ENCODE data around the gene ODAD3. TPM values are rescaled to one million over a fixed set of nuclear protein-coding genes. Genes with fewer than 3 reads are reported as not detected.
"Not testable (repeated sequence)": the region's sequence is repeated elsewhere in the genome, so short reads cannot be mapped to it uniquely, and the experiment has no call there.

Gene ODAD3
- polyA plus RNA-seq, 6 donors from 2014 or later: 0.21 to 1.2 (median 0.69) TPM

DNA sequence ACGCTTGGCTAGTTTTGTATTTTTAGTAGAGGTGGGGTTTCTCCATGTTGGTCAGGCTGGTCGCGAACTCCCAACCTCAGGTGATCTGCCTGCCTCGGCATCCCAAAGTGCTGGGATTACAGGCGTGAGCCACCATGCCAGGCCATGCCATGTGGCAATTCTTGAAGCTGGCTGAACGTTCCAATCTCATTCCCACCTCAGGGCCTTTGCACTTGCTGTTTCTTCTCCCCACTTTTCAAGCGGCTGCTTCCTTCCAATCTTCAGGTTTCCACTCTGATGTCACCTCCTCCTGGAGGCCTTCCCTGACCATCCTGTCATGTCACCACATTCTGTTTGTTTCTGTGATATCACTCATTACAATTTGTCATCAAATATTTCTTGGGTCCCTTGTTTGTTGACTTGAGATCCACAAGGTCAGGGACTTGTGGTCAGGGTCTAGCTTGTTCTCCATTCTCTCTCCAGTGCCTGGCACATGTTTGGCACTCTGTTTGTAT is 55.0 kb downstream of the ODAD3 start:
- ATAC-seq (ENCODE audit: low read depth in 2 of 2) (no peak), DNase-seq (no peak)
- H3K4me1 Mint-ChIP-seq: peaks cover 37 to 49% (median 48%) of the 10 kb centered on the region in 3 donors
- H3K36me3 Mint-ChIP-seq: no peaks in the 10 kb centered on the region
- peak overlapping the region; percentile 92 to 99 (median 98) for H3K27ac Mint-ChIP-seq
- no peaks in the 10 kb centered on the region for H3K27me3 Mint-ChIP-seq
- H3K4me3 Mint-ChIP-seq: peak overlapping the region; percentile 44 to 99 (median 94)
- peaks cover 0 to 1% (median 0%) of the 10 kb centered on the region in 7 donors for H3K9me3 Mint-ChIP-seq

DNA sequence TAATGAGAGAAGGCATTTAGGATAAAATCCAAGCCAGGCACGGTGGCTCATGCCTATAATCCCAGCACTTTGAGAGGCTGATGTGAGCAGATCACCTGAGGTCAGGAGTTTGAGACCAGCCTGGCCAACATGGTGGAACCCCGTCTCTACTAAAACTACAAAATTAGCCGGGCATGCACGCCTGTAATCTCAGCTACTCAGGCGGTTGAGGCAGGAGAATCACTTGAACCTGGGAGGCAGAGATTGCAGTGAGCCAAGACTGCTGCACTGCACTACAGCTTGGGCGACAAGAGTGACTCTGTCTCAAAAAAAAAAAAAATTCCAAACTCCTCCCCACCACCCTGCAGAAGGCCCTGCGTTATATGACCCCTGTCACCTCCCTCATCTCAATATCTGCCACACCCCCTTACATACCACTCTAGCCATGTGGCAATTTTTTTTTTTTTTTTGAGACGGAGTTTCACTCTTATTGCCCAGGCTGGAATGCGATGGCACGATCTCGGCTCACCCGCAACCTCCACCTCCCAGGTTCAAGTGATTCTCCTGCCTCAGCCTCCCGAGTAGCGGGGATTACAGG is 55.6 kb downstream of the ODAD3 start:
- peak overlapping the region in 2 of 8 donors; percentile 44 to 94 for H3K4me3 Mint-ChIP-seq
- DNase-seq; H3K27ac Mint-ChIP-seq; H3K27me3 Mint-ChIP-seq; ATAC-seq (ENCODE audit: low read depth in 2 of 2); H3K9me3 Mint-ChIP-seq; H3K36me3 Mint-ChIP-seq: not testable (repeated sequence)
- H3K4me1 Mint-ChIP-seq: peaks cover 32 to 44% (median 43%) of the 10 kb centered on the region in 3 donors

DNA sequence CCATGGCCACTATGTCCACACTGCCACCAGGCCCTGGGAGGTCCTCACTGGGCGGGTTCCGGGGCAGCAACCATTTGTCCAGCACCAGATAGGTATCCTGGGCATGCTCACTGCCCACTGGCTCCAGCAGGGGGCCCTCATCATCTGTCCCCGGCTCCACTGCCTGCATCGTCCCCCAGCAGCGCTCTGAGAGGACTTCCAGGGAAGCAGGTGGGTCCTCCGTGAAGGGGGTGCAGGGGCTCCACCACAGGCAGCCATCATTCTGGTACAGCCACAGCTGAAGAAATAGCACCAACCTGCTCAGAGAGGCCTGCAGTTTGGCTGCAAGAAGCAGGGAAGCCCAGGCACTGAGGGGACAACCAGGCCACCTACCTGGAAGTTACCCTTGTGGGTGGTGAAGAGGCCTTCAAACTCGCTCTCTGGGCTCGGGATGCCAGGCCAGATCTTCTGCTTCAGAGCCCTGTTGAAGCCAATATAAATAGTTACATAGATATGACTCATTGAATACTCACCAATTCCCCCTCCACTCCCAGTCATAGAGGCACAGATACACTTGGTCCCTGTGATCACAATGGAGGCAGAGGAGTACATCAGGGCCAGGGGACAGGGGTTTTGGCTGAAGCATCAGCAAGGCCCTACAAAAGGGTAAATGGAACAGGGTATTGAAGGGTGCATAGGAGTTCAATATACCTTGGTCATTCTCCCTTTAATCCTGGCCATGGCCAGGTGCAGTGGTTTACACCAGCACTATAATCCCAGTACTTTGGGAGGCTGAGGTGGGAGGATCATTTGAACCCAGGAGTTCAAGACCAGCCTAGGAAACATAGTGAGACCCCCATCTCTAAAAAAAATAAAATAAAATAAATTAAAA is 56.4 kb downstream of the ODAD3 start:
- H3K9me3 Mint-ChIP-seq: peaks cover 0 to 1% (median 0%) of the 10 kb centered on the region in 7 donors
- no peak for DNase-seq
- no peak overlapping the region for H3K27ac Mint-ChIP-seq
- H3K4me1 Mint-ChIP-seq: peaks cover 32 to 44% (median 41%) of the 10 kb centered on the region in 3 donors
- no peaks in the 10 kb centered on the region for H3K36me3 Mint-ChIP-seq
- ATAC-seq (ENCODE audit: low read depth in 2 of 2): no peak
- H3K4me3 Mint-ChIP-seq: peak overlapping the region in 2 of 8 donors; percentile 19 to 60
- no peaks in the 10 kb centered on the region for H3K27me3 Mint-ChIP-seq

DNA sequence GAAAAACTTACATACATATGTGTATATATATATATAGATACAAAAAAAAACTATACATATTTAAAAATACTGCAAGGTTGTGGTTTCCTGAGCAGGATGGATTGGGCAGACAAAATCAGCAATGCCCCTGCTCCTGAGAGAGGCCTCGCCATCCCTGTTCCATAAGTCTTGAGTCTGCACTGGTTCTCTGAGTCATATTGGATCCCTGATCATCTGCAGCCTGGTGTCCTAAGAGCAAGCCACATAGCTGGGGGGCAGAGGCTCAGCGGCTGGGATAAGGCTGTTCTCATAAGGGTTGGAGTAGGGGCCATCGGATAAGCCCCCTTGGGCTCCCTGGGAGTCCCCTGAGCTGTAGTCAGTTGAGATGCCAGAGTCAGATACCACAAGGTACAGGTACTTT is 57.2 kb downstream of the ODAD3 start:
- no peaks in the 10 kb centered on the region for H3K27me3 Mint-ChIP-seq
- H3K4me1 Mint-ChIP-seq: peaks cover 34 to 39% (median 37%) of the 10 kb centered on the region in 3 donors
- H3K27ac Mint-ChIP-seq: peak overlapping the region in 3 of 6 donors; percentile 34 to 60 (median 59)
- H3K36me3 Mint-ChIP-seq: no peaks in the 10 kb centered on the region
- DNase-seq: no peak
- H3K4me3 Mint-ChIP-seq: no peak overlapping the region
- no peak for ATAC-seq (ENCODE audit: low read depth in 2 of 2)
- H3K9me3 Mint-ChIP-seq: peaks cover 0 to 1% (median 0%) of the 10 kb centered on the region in 7 donors

DNA sequence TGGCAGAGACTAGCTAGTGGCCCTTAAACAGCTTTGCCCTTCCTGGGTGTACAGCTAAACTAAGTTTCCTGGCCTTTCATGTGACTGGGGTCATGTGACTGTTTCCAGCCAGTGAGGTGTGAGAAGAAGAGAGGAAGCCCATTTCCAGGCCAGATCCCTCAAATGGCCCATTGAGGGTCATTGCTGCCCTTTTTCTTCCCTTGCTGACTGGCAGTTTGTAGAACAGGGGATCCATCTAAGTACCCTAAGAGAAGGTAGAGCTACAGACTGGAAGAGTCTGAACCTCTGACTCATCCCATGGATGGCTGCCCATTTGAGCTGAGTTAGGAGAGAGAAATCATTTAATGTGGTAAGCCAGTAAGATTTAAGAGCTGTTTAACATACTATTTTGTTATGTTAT is 57.7 kb downstream of the ODAD3 start:
- Mint-ChIP-seq H3K27me3 (no peaks in the 10 kb centered on the region), H3K4me3 (peak overlapping the region in 5 of 8 donors; percentile 6 to 75 (median 66)), H3K36me3 (no peaks in the 10 kb centered on the region), H3K27ac (peak overlapping the region in 2 of 6 donors; percentile 35 to 65), H3K4me1 (peaks cover 32 to 35% (median 32%) of the 10 kb centered on the region in 3 donors), H3K9me3 (no peaks in the 10 kb centered on the region)
- DNase-seq (no peak), ATAC-seq (ENCODE audit: low read depth in 2 of 2) (no peak)

DNA sequence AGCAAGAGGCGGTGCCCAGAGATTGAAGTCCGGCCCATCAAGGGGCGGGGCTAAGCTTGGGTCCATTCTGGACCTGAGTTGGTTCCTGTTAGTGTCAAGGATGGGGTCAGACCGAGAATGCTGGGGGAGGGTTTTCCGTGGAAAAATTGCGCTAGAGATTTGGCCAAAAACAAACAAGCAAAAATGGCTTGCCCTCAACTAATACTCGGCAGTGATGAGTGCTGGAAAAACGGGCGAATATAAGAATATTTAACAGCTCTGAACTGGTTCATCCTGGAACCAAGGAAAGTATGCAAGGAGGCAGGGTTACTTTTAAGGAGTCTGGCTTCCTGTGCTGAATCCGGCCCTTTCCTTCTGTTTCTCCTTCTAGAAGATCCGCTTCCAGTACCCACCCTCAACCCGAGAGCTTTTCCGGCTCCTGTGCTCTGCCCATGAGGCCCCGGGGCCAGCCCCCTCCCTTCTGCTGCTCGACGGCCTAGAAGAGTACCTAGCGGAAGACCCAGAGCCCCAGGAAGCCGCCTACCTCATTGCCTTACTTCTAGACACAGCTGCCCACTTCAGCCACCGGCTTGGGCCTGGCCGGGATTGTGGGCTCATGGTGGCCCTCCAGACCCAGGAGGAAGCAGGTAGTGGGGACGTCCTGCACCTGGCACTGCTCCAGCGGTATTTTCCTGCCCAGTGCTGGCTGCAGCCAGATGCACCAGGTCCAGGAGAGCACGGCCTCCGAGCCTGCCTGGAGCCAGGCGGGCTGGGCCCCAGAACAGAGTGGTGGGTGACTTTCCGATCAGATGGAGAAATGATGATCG is 59.6 kb downstream of the ODAD3 start:
- H3K27ac Mint-ChIP-seq: no peak overlapping the region
- no peaks in the 10 kb centered on the region for H3K27me3 Mint-ChIP-seq
- H3K4me1 Mint-ChIP-seq: peaks cover 16 to 24% (median 20%) of the 10 kb centered on the region in 3 donors
- no peaks in the 10 kb centered on the region for H3K36me3 Mint-ChIP-seq
- ATAC-seq (ENCODE audit: low read depth in 2 of 2) (peak; percentile 35 to 40), DNase-seq (peak; percentile 65)
- H3K9me3 Mint-ChIP-seq: no peaks in the 10 kb centered on the region
- H3K4me3 Mint-ChIP-seq: no peak overlapping the region

DNA sequence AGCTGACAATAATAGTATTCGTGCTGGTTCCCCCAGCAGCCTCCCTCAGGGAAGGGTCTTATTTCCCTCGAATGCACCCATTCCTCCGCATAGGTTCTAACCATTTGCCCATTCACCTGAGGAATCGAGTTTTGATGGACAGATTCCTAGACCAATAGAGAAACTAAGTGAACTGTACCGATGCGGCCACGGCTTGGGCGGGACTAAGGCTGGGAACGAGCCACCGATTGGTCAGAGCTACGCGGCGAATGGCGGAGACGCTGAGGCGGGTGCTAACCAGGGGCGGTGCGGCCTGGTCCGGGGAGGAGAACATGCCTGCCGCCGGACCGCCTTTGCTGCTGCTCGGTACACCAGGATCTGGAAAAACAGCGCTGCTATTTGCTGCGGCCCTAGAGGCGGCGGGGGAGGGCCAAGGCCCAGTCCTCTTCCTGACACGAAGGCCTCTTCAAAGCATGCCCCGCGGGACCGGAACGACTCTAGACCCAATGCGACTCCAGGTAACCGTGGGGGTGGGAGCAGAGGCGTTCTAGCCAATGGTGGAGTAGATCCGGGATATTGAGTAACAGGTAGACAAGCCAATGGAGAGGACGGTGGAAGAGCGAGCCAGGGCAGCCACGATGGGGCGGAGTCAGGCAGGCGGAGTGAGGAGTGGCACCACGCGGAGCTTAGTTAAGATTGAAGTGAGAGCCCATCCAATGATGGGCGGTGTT is 60.3 kb downstream of the ODAD3 start, which contains the start of gene SWSAP1:
TSS of gene SWSAP1 (plus strand) at position 234 of the 710 bp plus-strand sequence. CDS start at position 249, 15 bp downstream.
- peak within 1 kb of the TSS in 2 of 6 donors; percentile 5 to 38 for H3K27ac Mint-ChIP-seq
- H3K36me3 Mint-ChIP-seq: peaks cover 0 to under 1% of the 10 kb centered on the region in 2 donors
- peak within 1 kb of the TSS in 1 of 8 donors; percentile 2 for H3K4me3 Mint-ChIP-seq
- DNase-seq (peak; percentile 98), ATAC-seq (ENCODE audit: low read depth in 2 of 2) (peak; percentile 85 to 87)
- H3K9me3 Mint-ChIP-seq: no peaks in the 10 kb centered on the region
- peaks cover 11 to 19% (median 14%) of the 10 kb centered on the region in 3 donors for H3K4me1 Mint-ChIP-seq
- H3K27me3 Mint-ChIP-seq: no peaks in the 10 kb centered on the region

DNA sequence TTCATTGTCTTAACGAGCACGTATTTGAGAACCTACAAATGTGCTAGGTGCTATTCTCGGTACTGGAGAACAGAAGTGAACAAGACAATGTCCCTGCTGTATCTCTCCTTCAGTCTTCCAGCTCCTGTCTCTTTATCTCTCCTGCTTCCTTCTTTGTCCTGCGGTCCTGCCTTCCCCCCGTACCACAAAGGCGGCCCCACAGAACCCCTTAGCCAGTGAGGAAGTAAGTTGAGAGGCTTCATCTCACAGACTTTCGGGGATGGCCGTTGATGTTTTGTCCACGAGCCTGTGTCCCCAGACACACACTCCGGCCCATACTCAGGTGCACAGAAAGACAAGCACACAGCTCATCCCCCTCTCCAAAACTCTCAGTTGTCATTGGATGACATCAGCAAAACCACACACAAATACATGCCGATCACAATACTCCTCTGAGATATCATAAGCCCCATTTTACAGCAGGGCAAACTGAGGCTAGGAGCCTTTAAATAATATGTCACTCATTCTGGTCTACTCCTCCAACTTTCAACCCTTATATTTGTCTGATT is 61.0 kb downstream of the ODAD3 start:
- peaks cover 5 to 7% of the 10 kb centered on the region in 2 donors for H3K36me3 Mint-ChIP-seq
- peaks cover 13 to 19% (median 14%) of the 10 kb centered on the region in 3 donors for H3K4me1 Mint-ChIP-seq
- H3K4me3 Mint-ChIP-seq: peak overlapping the region in 1 of 8 donors; percentile 2
- peak overlapping the region in 1 of 6 donors; percentile 38 for H3K27ac Mint-ChIP-seq
- no peaks in the 10 kb centered on the region for H3K27me3 Mint-ChIP-seq
- no peaks in the 10 kb centered on the region for H3K9me3 Mint-ChIP-seq
- no peak for ATAC-seq (ENCODE audit: low read depth in 2 of 2)
- DNase-seq: no peak

DNA sequence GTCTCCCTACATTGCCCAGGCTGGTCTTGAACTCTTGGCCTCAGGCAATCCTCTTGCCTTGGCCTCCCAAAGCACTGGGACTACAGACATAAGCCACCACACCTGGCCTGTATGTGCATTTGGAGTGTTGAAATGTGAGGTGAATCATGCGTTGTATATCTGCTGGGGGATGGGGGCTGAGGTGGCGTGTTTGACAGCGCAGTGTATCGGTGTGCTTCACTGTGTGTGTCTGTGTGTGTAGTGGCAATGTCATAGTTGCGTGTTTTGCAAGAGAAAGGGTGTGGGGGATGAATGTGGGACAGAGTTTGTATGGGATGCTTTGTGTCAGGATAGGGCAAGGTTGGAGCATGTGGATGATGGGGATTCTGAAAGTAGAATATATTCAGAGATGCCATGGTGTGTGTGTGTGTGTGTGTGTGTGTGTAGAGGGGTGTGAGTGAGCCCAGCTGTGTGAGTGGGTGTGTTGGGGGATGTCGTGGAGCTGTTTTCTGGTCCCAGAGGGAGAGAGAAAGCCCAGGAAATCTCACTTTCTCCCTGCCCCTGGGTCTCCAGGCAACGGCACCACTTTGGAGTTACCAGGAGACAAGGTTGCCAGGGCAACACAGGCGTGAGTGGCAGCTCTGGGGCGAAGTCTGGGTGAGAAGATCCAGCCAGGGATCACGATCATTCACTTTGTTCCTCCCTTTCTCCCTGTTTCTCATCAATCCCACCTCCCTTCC is 61.6 kb downstream of the ODAD3 start:
- H3K36me3 Mint-ChIP-seq: peaks cover 7 to 9% of the 10 kb centered on the region in 2 donors
- ATAC-seq (ENCODE audit: low read depth in 2 of 2) (no peak), DNase-seq (no peak)
- H3K27ac Mint-ChIP-seq: peak overlapping the region in 3 of 6 donors; percentile 5 to 67 (median 65)
- H3K27me3 Mint-ChIP-seq: no peaks in the 10 kb centered on the region
- no peaks in the 10 kb centered on the region for H3K9me3 Mint-ChIP-seq
- H3K4me1 Mint-ChIP-seq: peaks cover 13 to 19% (median 14%) of the 10 kb centered on the region in 3 donors
- peak overlapping the region in 4 of 8 donors; percentile 0 to 79 (median 36) for H3K4me3 Mint-ChIP-seq

DNA sequence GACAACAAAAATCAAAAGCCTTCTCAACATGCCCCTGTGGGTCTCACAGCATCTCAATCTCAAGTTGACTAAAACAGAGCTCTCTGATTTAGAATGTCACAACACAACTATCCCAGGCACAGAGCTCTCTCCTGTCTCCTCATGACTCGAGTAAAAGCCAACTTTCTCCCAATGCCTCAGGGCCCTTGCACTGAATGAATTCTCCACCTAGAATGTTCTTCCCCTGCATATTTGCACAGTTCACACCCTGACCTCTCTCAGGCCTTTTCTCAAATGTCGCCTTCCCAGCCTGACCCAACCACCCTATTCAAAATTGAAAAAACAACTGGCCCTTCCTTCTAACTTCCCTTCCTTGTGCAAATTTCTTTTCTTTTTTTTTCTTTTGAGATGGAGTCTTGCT is 64.2 kb downstream of the ODAD3 start:
- Mint-ChIP-seq H3K4me1 (peaks cover 2 to 10% (median 3%) of the 10 kb centered on the region in 3 donors), H3K4me3 (no peak overlapping the region), H3K36me3 (peaks cover 7 to 9% of the 10 kb centered on the region in 2 donors), H3K9me3 (no peaks in the 10 kb centered on the region), H3K27me3 (no peaks in the 10 kb centered on the region), H3K27ac (peak overlapping the region in 1 of 6 donors; percentile 5)
- DNase-seq: no peak
- no peak for ATAC-seq (ENCODE audit: low read depth in 2 of 2)
